HepG2 (cell line): Measurements from ENCODE around the gene TSPAN17. TPM values are rescaled to one million over a fixed set of nuclear protein-coding genes. Genes with fewer than 3 reads are reported as not detected.
A peak's percentile ranks its signal among the peaks of the same experiment; 100 is the strongest.

Source experiments
- ARHGAP35 ChIP-seq: sonication (generic); formaldehyde crosslinking; IDR thresholded peaks from 2 replicates; pipeline ENCODE4 v1.9.0; 2022; ENCODE audit warnings: mild to moderate bottlenecking, inconsistent platforms, moderate library complexity, missing genetic modification reagents, borderline replicate concordance
- BRCA1 ChIP-seq: sonication (generic); formaldehyde crosslinking; IDR thresholded peaks from 2 replicates; pipeline ENCODE4 v1.4.0; 2020; ENCODE audit warnings: missing genetic modification reagents
- HMGA1 ChIP-seq: sonication (generic); formaldehyde crosslinking; conservative IDR thresholded peaks from 2 replicates; pipeline ENCODE4 v1.4.0; 2020; ENCODE audit warnings: missing genetic modification reagents
- KLF16 ChIP-seq, 2 experiments: sonication (generic) in 1 of 2; formaldehyde crosslinking in 1 of 2; IDR thresholded peaks; 2 replicates each; pipeline versions ENCODE4 v1.6.1 to v1.8.0; 2016 to 2023; ENCODE audit warnings: missing genetic modification reagents in 2 of 2, missing compliant biosample characterization in 1 of 2
- MXD4 ChIP-seq: IDR thresholded peaks from 2 replicates; pipeline ENCODE4 v1.6.1; 2016; ENCODE audit warnings: mild to moderate bottlenecking, missing biosample characterization, missing genetic modification reagents
- NR2F6 ChIP-seq, 2 experiments: IDR thresholded peaks; 2 replicates each; pipeline ENCODE4 v1.6.1; 2016; ENCODE audit warnings: antibody characterized with exemption in 1 of 2, mild to moderate bottlenecking in 1 of 2
- NRL ChIP-seq: sonication (generic); formaldehyde crosslinking; IDR thresholded peaks from 2 replicates; pipeline ENCODE4 v1.5.0; 2020; ENCODE audit warnings: missing genetic modification reagents, mild to moderate bottlenecking, moderate library complexity, borderline replicate concordance
- POLR2AphosphoS2 ChIP-seq: IDR thresholded peaks from 2 replicates; pipeline ENCODE4 v1.6.1; 2011; ENCODE audit warnings: low read depth, low read length, improper control_type of control experiment
- PRMT3 ChIP-seq: sonication (generic); formaldehyde crosslinking; IDR thresholded peaks from 2 replicates; pipeline ENCODE4 v1.8.1; 2022; ENCODE audit warnings: low read depth, mild to moderate bottlenecking, moderate library complexity, missing genetic modification reagents, borderline replicate concordance
- RAD21 ChIP-seq: fragments of 450-650 bp; formaldehyde crosslinking; IDR thresholded peaks from 2 replicates; pipeline ENCODE4 v1.5.0; 2020; ENCODE audit warnings: mild to moderate bottlenecking
- RFX3 ChIP-seq: IDR thresholded peaks from 2 replicates; pipeline ENCODE4 v1.6.1; 2016; ENCODE audit warnings: missing biosample characterization, missing genetic modification reagents
- SIN3B ChIP-seq: fragments of 150-350 bp; IDR thresholded peaks from 2 replicates; pipeline ENCODE4 v1.6.1; 2014; ENCODE audit warnings: low read length
- SP1 ChIP-seq, 2 experiments: fragments of 450-650 bp in 1 of 2; sonication (generic) in 1 of 2; formaldehyde crosslinking in 1 of 2; IDR thresholded peaks; 2 replicates each; pipeline versions ENCODE4 v1.4.0 to v1.6.1; 2016 to 2020; ENCODE audit warnings: missing genetic modification reagents in 1 of 2
- TAF1 ChIP-seq: sonication (generic); formaldehyde crosslinking; IDR thresholded peaks from 2 replicates; pipeline ENCODE4 v1.4.0; 2020; ENCODE audit warnings: missing genetic modification reagents
- ZBTB1 ChIP-seq: sonication (generic); formaldehyde crosslinking; IDR thresholded peaks from 2 replicates; pipeline ENCODE4 v1.4.0; 2020; ENCODE audit warnings: missing genetic modification reagents, borderline replicate concordance
- ZBTB38 ChIP-seq: sonication (generic); formaldehyde crosslinking; IDR thresholded peaks from 2 replicates; pipeline ENCODE4 v1.5.1; 2020; ENCODE audit warnings: mild to moderate bottlenecking, missing genetic modification reagents
- ZFY ChIP-seq: sonication (generic); formaldehyde crosslinking; IDR thresholded peaks from 2 replicates; pipeline ENCODE4 v1.4.0; 2020; ENCODE audit warnings: missing genetic modification reagents
- ZNF317 ChIP-seq: sonication (generic); formaldehyde crosslinking; IDR thresholded peaks from 2 replicates; pipeline ENCODE4 v1.5.0; 2020; ENCODE audit warnings: mild to moderate bottlenecking, missing genetic modification reagents
- ZNF446 ChIP-seq: sonication (generic); formaldehyde crosslinking; IDR thresholded peaks from 2 replicates; pipeline ENCODE4 v1.5.0; 2020; ENCODE audit warnings: mild to moderate bottlenecking, missing genetic modification reagents
- ZNF468 ChIP-seq: sonication (generic); formaldehyde crosslinking; IDR thresholded peaks from 2 replicates; pipeline ENCODE4 v1.8.0; 2022; ENCODE audit warnings: mild to moderate bottlenecking, moderate library complexity, missing genetic modification reagents
- ZNF530 ChIP-seq: sonication (generic); formaldehyde crosslinking; IDR thresholded peaks from 2 replicates; pipeline ENCODE4 v1.5.0; 2020; ENCODE audit warnings: low read depth, mild to moderate bottlenecking, missing genetic modification reagents
- ZNF615 ChIP-seq: sonication (generic); formaldehyde crosslinking; IDR thresholded peaks from 2 replicates; pipeline ENCODE4 v1.5.0; 2020; ENCODE audit warnings: mild to moderate bottlenecking, missing genetic modification reagents, borderline replicate concordance
- ZNF788 ChIP-seq: sonication (generic); formaldehyde crosslinking; IDR thresholded peaks from 2 replicates; pipeline ENCODE4 v1.5.0; 2020; ENCODE audit warnings: mild to moderate bottlenecking, missing genetic modification reagents, borderline replicate concordance
- ZSCAN5A ChIP-seq: sonication (generic); formaldehyde crosslinking; IDR thresholded peaks from 2 replicates; pipeline ENCODE4 v1.8.0; 2022; ENCODE audit warnings: mild to moderate bottlenecking, missing genetic modification reagents, borderline replicate concordance
- polyA plus RNA-seq, 8 experiments: library from polyadenylated mRNA; depleted of rRNA in 3 of 8; stranded (reverse) in 7 of 8; unstranded in 1 of 8; fragments of >200 nt; fragmentation: Illumina TruSeq in 4 of 8; extraction: Trizol in 4 of 8; gene quantifications; 2 replicates each; pipeline versions ENCODE4 v1.2.1 to v1.2.3, GENCODE V29; 2011 to 2016; ENCODE audit warnings: low read depth in 4 of 8, missing spikeins in 1 of 8, mixed read lengths in 1 of 8; ENCODE audit not compliant: insufficient read depth in 1 of 8
- total RNA-seq, 5 experiments: library from RNA; depleted of rRNA; stranded (reverse); fragments of >200 nt; fragmentation: Illumina TruSeq; extraction: Trizol; gene quantifications; 2 replicates each; pipeline ENCODE4 v1.2.3, GENCODE V29; 2016; ENCODE audit warnings: low read depth in 1 of 5
- TF ChIP-seq, protein P1 (sequence below): sonication (generic); formaldehyde crosslinking; IDR thresholded peaks from 2 replicates; pipeline ENCODE4 v1.8.0; 2022; ENCODE audit warnings: missing genetic modification reagents, mild to moderate bottlenecking, moderate library complexity, borderline replicate concordance
- TF ChIP-seq, protein P2 (sequence below): sonication (generic); formaldehyde crosslinking; IDR thresholded peaks from 2 replicates; pipeline ENCODE4 v1.4.0; 2020; ENCODE audit warnings: mild to moderate bottlenecking, low read depth, missing genetic modification reagents

TSPAN17 gene
- total and polyA plus RNA-seq, 2 of the 13 experiments (the other 11 are each of a cell fraction or from before 2014, with no cell fraction given) = 11.5 to 15.0 TPM

DNA sequence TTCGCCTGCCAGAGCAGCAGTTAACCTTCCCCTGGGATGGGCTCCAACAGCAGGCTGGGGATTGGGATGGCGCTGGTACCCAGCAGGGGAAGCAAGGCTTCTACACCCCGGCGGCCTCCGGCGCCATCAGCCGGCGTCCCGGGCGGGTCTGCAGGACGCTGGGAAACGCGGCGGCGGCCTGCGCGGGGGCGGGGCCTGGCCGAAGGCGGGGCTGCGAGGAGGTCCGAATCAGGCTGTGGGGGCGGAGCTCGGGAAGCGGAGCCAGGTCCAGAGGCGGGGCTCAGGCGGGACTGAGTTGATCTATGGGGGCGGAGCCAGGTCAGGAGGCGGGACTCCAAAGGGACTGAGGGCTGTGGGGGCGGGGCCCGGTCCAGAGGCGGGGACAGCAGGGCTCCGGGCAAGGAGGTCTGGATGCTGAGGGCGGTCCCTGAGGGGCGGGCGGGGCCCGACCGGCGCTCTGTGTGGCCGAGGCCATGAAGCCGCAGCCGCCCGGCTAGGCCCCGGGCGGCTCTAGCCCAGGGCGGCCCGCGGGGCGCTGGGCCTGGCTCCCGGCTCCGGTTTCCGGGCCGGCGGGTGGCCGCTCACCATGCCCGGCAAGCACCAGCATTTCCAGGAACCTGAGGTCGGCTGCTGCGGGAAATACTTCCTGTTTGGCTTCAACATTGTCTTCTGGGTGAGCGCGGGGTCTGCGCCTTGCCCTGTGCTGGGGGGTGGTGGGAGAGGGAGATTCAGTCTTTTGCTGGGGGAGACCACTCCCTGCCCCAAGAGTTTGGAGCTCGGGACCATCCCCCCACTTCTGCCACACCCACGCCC, at the start of gene TSPAN17 (continued):
- TF ChIP-seq TAF1 (peak; percentile 79), RAD21 (peak; percentile 33; the same call in 1 of the 2 replicates), ARHGAP35 (CRISPR knock-in tag) (no peak), ZNF317 (CRISPR knock-in tag) (no peak), ZNF468 (no peak), ZNF615 (CRISPR knock-in tag) (no peak), ZNF446 (CRISPR knock-in tag) (no peak), KLF16 (CRISPR knock-in tag; IDR thresholded peaks at IDR 0.05) (peak in 1 of 2 experiments; percentile 53; a peak in 1 of 4 replicates), SIN3B (no peak), ZBTB1 (no peak), POLR2AphosphoS2 (no peak), ZSCAN5A (CRISPR knock-in tag) (no peak), SP1 (IDR thresholded peaks at IDR 0.05) (no peak), SP1 (CRISPR knock-in tag; IDR thresholded peaks at IDR 0.05) (peak; percentile 77), ZNF530 (no peak), RFX3 (CRISPR knock-in tag) (no peak), ZNF788 (CRISPR knock-in tag) (peak; percentile 26; the same call in 1 of the 2 replicates), NR2F6 (IDR thresholded peaks at IDR 0.05) (no peak), NR2F6 (CRISPR knock-in tag; IDR thresholded peaks at IDR 0.05) (no peak), NRL (CRISPR knock-in tag) (no peak), HMGA1 (CRISPR knock-in tag) (no peak), BRCA1 (no peak), PRMT3 (CRISPR knock-in tag) (no peak), ZFY (peak; percentile 84), MXD4 (CRISPR knock-in tag) (peak; percentile 66; the same call in 1 of the 2 replicates), ZBTB38 (CRISPR knock-in tag) (no peak)
- TF ChIP-seq, protein P1, sequence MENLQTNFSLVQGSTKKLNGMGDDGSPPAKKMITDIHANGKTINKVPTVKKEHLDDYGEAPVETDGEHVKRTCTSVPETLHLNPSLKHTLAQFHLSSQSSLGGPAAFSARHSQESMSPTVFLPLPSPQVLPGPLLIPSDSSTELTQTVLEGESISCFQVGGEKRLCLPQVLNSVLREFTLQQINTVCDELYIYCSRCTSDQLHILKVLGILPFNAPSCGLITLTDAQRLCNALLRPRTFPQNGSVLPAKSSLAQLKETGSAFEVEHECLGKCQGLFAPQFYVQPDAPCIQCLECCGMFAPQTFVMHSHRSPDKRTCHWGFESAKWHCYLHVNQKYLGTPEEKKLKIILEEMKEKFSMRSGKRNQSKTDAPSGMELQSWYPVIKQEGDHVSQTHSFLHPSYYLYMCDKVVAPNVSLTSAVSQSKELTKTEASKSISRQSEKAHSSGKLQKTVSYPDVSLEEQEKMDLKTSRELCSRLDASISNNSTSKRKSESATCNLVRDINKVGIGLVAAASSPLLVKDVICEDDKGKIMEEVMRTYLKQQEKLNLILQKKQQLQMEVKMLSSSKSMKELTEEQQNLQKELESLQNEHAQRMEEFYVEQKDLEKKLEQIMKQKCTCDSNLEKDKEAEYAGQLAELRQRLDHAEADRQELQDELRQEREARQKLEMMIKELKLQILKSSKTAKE = no peak
- TF ChIP-seq, protein P2, sequence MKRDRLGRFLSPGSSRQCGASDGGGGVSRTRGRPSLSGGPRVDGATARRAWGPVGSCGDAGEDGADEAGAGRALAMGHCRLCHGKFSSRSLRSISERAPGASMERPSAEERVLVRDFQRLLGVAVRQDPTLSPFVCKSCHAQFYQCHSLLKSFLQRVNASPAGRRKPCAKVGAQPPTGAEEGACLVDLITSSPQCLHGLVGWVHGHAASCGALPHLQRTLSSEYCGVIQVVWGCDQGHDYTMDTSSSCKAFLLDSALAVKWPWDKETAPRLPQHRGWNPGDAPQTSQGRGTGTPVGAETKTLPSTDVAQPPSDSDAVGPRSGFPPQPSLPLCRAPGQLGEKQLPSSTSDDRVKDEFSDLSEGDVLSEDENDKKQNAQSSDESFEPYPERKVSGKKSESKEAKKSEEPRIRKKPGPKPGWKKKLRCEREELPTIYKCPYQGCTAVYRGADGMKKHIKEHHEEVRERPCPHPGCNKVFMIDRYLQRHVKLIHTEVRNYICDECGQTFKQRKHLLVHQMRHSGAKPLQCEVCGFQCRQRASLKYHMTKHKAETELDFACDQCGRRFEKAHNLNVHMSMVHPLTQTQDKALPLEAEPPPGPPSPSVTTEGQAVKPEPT (CRISPR knock-in tag) = no peak
